Right atrium auricular region (tissue), 2 donors: ENCODE measurements around the gene FOXP1. TPM values are rescaled to one million over a fixed set of nuclear protein-coding genes. Genes with fewer than 3 reads are reported as not detected.

Experiments used
- DNase-seq: peaks from one replicate; pipeline ENCODE4 v3.0.0-alpha.2; 2019; ENCODE audit warnings: low spot score
- H3K27ac ChIP-seq, 2 donors: fragments of 200-600 bp; sonication (generic); 1 replicate in 1 of 2; 2 replicates in 1 of 2; pipeline ENCODE4 v1.5.1; 2016 to 2019
- H3K27me3 ChIP-seq, 2 donors: fragments of 200-600 bp; sonication (generic); one replicate each; pipeline versions ENCODE4 v1.5.1 to v1.6.0; 2017 to 2019
- H3K36me3 ChIP-seq: fragments of 200-600 bp; sonication (generic); one replicate; pipeline ENCODE4 v1.5.1; 2016
- H3K4me1 ChIP-seq, 2 donors: fragments of 200-600 bp; sonication (generic); one replicate each; pipeline versions ENCODE4 v1.5.1 to v1.6.0; 2017 to 2019
- H3K4me3 ChIP-seq, 2 donors: fragments of 200-600 bp; sonication (generic); 1 replicate in 1 of 2; 2 replicates in 1 of 2; pipeline ENCODE4 v1.5.1; 2017 to 2019; ENCODE audit warnings: mild to moderate bottlenecking in 1 of 2, moderate library complexity in 1 of 2
- H3K9me3 ChIP-seq, 2 donors: fragments of 200-600 bp; sonication (generic); one replicate each; pipeline ENCODE4 v1.5.1; 2019
- CTCF ChIP-seq, 2 donors: fragments of 200-600 bp; sonication (generic); IDR thresholded peaks; one replicate each; pipeline ENCODE4 v1.5.1; 2019; ENCODE audit warnings: antibody characterized with exemption in 2 of 2
- total RNA-seq, 2 donors: library from RNA; depleted of rRNA; stranded (reverse); fragments of >200 nt; gene quantifications; one replicate each; pipeline ENCODE4 v1.1.0, GENCODE V29; 2016

FOXP1 gene
- total RNA-seq, 2 donors from 2014 or later = 39.2 to 59.0 TPM

DNA sequence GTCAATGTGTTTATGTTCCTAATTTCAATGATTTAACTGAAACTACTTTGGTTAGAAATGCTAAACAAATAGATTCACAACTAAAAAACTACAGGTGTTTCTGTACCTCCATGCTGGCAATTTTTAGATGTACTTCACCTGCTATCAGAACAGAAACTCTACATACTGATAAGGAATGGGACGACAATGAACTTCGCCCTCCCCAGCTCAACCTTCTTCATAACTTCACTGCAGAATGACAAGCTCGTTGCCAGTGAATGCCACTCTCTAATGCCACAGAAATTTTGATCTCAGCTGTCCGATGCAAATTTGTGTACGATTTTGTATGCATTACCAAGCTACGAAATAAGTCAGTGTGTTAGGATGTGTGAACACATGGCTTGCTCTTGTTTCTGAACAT, 133.4 kb downstream of the FOXP1 start:
- Histone ChIP-seq H3K27ac (no peak overlapping the region), H3K27me3 (no peaks in the 10 kb centered on the region), H3K36me3 (no peaks in the 10 kb centered on the region), H3K4me1 (peaks cover 0 to 8% of the 10 kb centered on the region in 2 donors), H3K4me3 (no peak overlapping the region), H3K9me3 (no peaks in the 10 kb centered on the region)
- no peak for DNase-seq
- no peak for TF ChIP-seq CTCF (IDR thresholded peaks at IDR 0.05)

GRCh38 chr3:71447803-71448202, 135.7 kb downstream of the FOXP1 start:
- Histone ChIP-seq H3K4me3 (no peak overlapping the region), H3K27ac (no peak overlapping the region), H3K36me3 (no peaks in the 10 kb centered on the region), H3K27me3 (no peaks in the 10 kb centered on the region), H3K9me3 (no peaks in the 10 kb centered on the region), H3K4me1 (peaks cover 0 to 27% of the 10 kb centered on the region in 2 donors)
- TF ChIP-seq CTCF (IDR thresholded peaks at IDR 0.05) = no peak
- DNase-seq = no peak

GRCh38 chr3:71447197-71447596, 136.3 kb downstream of the FOXP1 start:
- DNase-seq = no peak
- peaks cover 0 to 27% of the 10 kb centered on the region in 2 donors for H3K4me1 ChIP-seq
- H3K9me3 ChIP-seq = no peaks in the 10 kb centered on the region
- no peak overlapping the region for H3K4me3 ChIP-seq
- no peak for TF ChIP-seq CTCF (IDR thresholded peaks at IDR 0.05)
- H3K27ac ChIP-seq = no peak overlapping the region
- no peaks in the 10 kb centered on the region for H3K27me3 ChIP-seq
- no peaks in the 10 kb centered on the region for H3K36me3 ChIP-seq

- H3K9me3 ChIP-seq = no peaks in the 10 kb centered on the region
- H3K4me1 ChIP-seq = peaks cover 0 to 31% of the 10 kb centered on the region in 2 donors
- H3K4me3 ChIP-seq = no peak overlapping the region
- no peaks in the 10 kb centered on the region for H3K36me3 ChIP-seq
- H3K27ac ChIP-seq = no peak overlapping the region
- DNase-seq = no peak
- TF ChIP-seq CTCF (IDR thresholded peaks at IDR 0.05) = no peak
- no peaks in the 10 kb centered on the region for H3K27me3 ChIP-seq
Measured at GRCh38 chr3:71446734-71447133, 136.8 kb downstream of the FOXP1 start.

- no peak for DNase-seq
- H3K4me1 ChIP-seq = peaks cover 0 to 36% of the 10 kb centered on the region in 2 donors
- no peaks in the 10 kb centered on the region for H3K9me3 ChIP-seq
- no peaks in the 10 kb centered on the region for H3K27me3 ChIP-seq
- H3K27ac ChIP-seq = no peak overlapping the region
- TF ChIP-seq CTCF (IDR thresholded peaks at IDR 0.05) = no peak
- no peak overlapping the region for H3K4me3 ChIP-seq
- no peaks in the 10 kb centered on the region for H3K36me3 ChIP-seq
Measured at GRCh38 chr3:71446260-71446659, 137.3 kb downstream of the FOXP1 start.

GRCh38 chr3:71444861-71445259, 138.7 kb downstream of the FOXP1 start:
- no peak for DNase-seq
- Histone ChIP-seq H3K27me3 (no peaks in the 10 kb centered on the region), H3K4me3 (no peak overlapping the region), H3K36me3 (no peaks in the 10 kb centered on the region), H3K27ac (peak overlapping the region in 1 of 2 donors; percentile 42), H3K4me1 (peaks cover 0 to 39% of the 10 kb centered on the region in 2 donors), H3K9me3 (no peaks in the 10 kb centered on the region)
- TF ChIP-seq CTCF (IDR thresholded peaks at IDR 0.05) = no peak
